GM06990 (cell line): ENCODE results near the gene EVI5.

ENCODE experiments used
- DNase-seq: peaks from one replicate; pipeline ENCODE4 v3.0.0-alpha.2; 2011; ENCODE audit not compliant: insufficient read length; ENCODE audit errors: extremely low read depth
- H3K27me3 ChIP-seq: replicated peaks from 2 replicates; pipeline ENCODE4 v1.6.0; 2011; ENCODE audit warnings: low read length; ENCODE audit not compliant: control insufficient read depth, insufficient read depth
- H3K36me3 ChIP-seq: 2 replicates; pipeline ENCODE4 v1.5.1; 2011; ENCODE audit warnings: low read length; ENCODE audit not compliant: control insufficient read depth, insufficient read depth
- H3K4me3 ChIP-seq: replicated peaks from 2 replicates; pipeline ENCODE4 v1.5.1; 2011; ENCODE audit warnings: low read depth, mild to moderate bottlenecking, control low read depth, low read length
- TF ChIP-seq, protein P1 (sequence below): IDR thresholded peaks from 2 replicates; pipeline ENCODE4 v1.5.1; 2011; ENCODE audit warnings: low read length, control low read depth, mild to moderate bottlenecking, inconsistent platforms; ENCODE audit not compliant: insufficient read depth, poor library complexity, severe bottlenecking

The EVI5 gene

DNA sequence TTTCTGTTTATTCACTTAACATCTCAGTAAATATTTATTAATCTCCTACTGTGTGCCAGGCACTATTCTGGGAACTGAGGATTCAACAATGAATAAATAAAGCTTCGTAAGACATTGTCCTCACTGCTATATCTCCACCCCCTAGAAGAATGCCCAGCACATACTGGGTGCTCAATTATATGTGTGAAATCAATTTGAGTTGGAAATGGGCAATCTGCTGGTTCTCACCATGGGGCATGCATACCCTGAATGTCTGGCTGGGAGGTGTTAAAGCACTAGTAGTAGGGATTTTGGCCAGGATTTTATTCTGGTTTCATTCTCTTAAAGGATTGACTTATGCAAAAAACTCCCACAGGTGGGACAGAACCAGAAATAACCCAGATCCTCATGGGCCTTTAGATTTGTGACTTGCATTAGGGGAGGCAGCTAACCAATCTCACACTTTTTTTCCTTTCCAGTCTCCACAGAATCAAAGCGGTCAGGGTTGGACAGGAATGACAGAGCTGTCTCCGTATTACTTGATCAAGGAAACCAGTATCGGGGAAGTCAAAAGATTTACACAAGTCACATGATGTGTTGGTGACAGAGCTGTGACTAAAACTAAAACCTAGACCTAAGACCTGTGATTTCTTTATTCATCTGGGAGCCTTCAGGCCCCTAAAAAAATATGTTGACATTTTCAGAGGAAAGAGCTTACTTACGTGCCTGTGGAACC, 311.0 kb downstream of the EVI5 start:
- H3K27me3 ChIP-seq, result no peaks in the 10 kb centered on the region
- TF ChIP-seq, protein P1, sequence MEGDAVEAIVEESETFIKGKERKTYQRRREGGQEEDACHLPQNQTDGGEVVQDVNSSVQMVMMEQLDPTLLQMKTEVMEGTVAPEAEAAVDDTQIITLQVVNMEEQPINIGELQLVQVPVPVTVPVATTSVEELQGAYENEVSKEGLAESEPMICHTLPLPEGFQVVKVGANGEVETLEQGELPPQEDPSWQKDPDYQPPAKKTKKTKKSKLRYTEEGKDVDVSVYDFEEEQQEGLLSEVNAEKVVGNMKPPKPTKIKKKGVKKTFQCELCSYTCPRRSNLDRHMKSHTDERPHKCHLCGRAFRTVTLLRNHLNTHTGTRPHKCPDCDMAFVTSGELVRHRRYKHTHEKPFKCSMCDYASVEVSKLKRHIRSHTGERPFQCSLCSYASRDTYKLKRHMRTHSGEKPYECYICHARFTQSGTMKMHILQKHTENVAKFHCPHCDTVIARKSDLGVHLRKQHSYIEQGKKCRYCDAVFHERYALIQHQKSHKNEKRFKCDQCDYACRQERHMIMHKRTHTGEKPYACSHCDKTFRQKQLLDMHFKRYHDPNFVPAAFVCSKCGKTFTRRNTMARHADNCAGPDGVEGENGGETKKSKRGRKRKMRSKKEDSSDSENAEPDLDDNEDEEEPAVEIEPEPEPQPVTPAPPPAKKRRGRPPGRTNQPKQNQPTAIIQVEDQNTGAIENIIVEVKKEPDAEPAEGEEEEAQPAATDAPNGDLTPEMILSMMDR, result no peak

GRCh38 chr1:92470216-92470615, 314.7 kb downstream of the EVI5 start:
- Histone ChIP-seq H3K36me3 (no peaks in the 10 kb centered on the region), H3K4me3 (no peak overlapping the region), H3K27me3 (no peaks in the 10 kb centered on the region)
- DNase-seq, result no peak
- TF ChIP-seq, protein P1, result no peak

More for the DNA sequence above, 311.0 kb downstream of the EVI5 start:
- Histone ChIP-seq H3K36me3 (peaks cover 2% of the 10 kb centered on the region), H3K4me3 (no peak overlapping the region)
- DNase-seq, result peak; percentile 25

DNA sequence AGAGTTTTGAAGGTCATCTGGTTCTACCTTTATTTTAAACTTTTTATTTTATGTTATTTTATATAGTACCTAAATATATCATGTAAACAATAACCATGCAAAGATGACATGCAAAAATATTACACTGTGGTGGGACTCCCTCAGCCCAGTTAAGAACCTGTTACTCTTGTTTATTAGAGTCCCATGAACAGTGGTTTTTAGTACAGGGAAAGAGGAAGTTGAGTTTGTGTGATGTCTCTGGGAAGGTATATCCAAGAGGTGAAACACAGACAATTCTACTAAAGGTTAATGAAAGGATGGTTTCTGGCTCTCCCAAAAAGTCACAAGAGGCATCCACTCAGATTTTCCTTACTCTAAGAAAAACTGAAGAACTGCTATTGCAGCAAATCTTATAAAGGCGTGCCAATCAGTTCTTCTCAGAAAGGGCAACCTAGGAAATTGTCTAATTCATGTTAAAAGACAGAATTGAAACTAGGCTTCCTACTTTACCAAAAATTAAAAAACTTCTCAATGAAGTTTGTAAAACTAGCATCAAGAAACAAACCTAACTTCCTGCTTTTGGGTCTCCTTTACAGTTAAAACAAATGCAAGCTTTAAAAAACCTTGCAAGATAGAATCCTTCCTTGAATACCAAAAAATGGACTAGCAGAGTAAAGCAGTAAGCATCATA, 318.1 kb downstream of the EVI5 start:
- Histone ChIP-seq H3K27me3 (no peaks in the 10 kb centered on the region), H3K36me3 (no peaks in the 10 kb centered on the region), H3K4me3 (no peak overlapping the region)
- no peak for DNase-seq
- TF ChIP-seq, protein P1, result no peak

GRCh38 chr1:92465256-92465647, 319.7 kb downstream of the EVI5 start:
- TF ChIP-seq, protein P1, result no peak
- Histone ChIP-seq H3K27me3 (no peaks in the 10 kb centered on the region), H3K36me3 (no peaks in the 10 kb centered on the region), H3K4me3 (no peak overlapping the region)
- DNase-seq, result no peak

GRCh38 chr1:92464588-92465255, 320.2 kb downstream of the EVI5 start:
- H3K36me3 ChIP-seq, result no peaks in the 10 kb centered on the region
- no peaks in the 10 kb centered on the region for H3K27me3 ChIP-seq
- no peak for DNase-seq
- no peak overlapping the region for H3K4me3 ChIP-seq
- TF ChIP-seq, protein P1, result no peak
